IMR-90 (cell line): ENCODE results near the gene EPS8. TPM values are rescaled to one million over a fixed set of nuclear protein-coding genes. Genes with fewer than 3 reads are reported as not detected.

Experiments used
- ATAC-seq: fragments of 200-7000 bp; cut with Tn5 transposase; 2 replicates; pipeline ENCODE4 v1.9.1; 2020; ENCODE audit warnings: low read depth, mild to moderate bottlenecking, moderate library complexity
- BruUV-seq: library from RNA; stranded (reverse); fragments of 400-500 nt; replicated peaks from 2 replicates; lab custom pipeline; 2021; lab: Mats Ljungman, UMichigan
- CTCF ChIA-PET: fragments of 300-600 bp; formaldehyde crosslinking; extraction: SDS; loops from one replicate; lab custom pipeline; 2021; ENCODE audit warnings: antibody characterized with exemption; lab: Yijun Ruan, JAX
- POLR2A ChIA-PET: fragments of 300-600 bp; sonication (Branson Sonifier 250); formaldehyde crosslinking; loops from one replicate; lab custom pipeline; 2022; ENCODE audit warnings: antibody characterized with exemption; ENCODE audit not compliant: unreplicated experiment; lab: Charles Lee
- DNase-seq: peaks from one replicate; pipeline ENCODE4 v3.0.0; 2013
- H2AFZ ChIP-seq: replicated peaks from 2 replicates; pipeline ENCODE3; 2013; ENCODE audit warnings: low read length, mild to moderate bottlenecking; ENCODE audit not compliant: poor library complexity
- H2AK5ac ChIP-seq: 2 replicates; pipeline ENCODE4 v1.6.1; 2013; ENCODE audit warnings: low read depth, low read length, inconsistent platforms
- H2AK9ac ChIP-seq: replicated peaks from 2 replicates; pipeline ENCODE3; 2013; ENCODE audit warnings: mild to moderate bottlenecking, low read depth, low read length, moderate library complexity; ENCODE audit not compliant: poor library complexity
- H2BK120ac ChIP-seq: 2 replicates; pipeline ENCODE4 v1.6.1; 2013; ENCODE audit warnings: low read depth, low read length, inconsistent platforms
- H2BK15ac ChIP-seq: 3 replicates; pipeline ENCODE4 v1.6.1; 2013; ENCODE audit warnings: low read depth, low read length, inconsistent platforms
- H2BK20ac ChIP-seq: 2 replicates; pipeline ENCODE4 v1.6.1; 2013; ENCODE audit warnings: low read depth, mild to moderate bottlenecking, inconsistent platforms, low read length, moderate library complexity
- H2BK5ac ChIP-seq: 2 replicates; pipeline ENCODE4 v1.6.1; 2013; ENCODE audit warnings: mild to moderate bottlenecking, low read depth, low read length, inconsistent platforms; ENCODE audit not compliant: poor library complexity, severe bottlenecking
- H3K14ac ChIP-seq: replicated peaks from 2 replicates; pipeline ENCODE4 v1.6.1; 2013; ENCODE audit warnings: low read depth, low read length, inconsistent platforms
- H3K18ac ChIP-seq: 2 replicates; pipeline ENCODE4 v1.6.1; 2013; ENCODE audit warnings: low read depth, low read length, control low read depth
- H3K23ac ChIP-seq: 2 replicates; pipeline ENCODE4 v1.6.1; 2013; ENCODE audit warnings: low read depth, low read length, inconsistent platforms
- H3K27ac ChIP-seq: 2 replicates; pipeline ENCODE4 v1.5.1; 2013; ENCODE audit warnings: mild to moderate bottlenecking, control low read depth, low read length; ENCODE audit not compliant: insufficient read depth
- H3K27me3 ChIP-seq: 2 replicates; pipeline ENCODE4 v1.6.1; 2013; ENCODE audit warnings: low read length; ENCODE audit not compliant: control insufficient read depth, insufficient read depth
- H3K36me3 ChIP-seq: 2 replicates; pipeline ENCODE4 v1.6.1; 2013; ENCODE audit warnings: low read length, mixed read lengths; ENCODE audit not compliant: control insufficient read depth, insufficient read depth
- H3K4ac ChIP-seq: 2 replicates; pipeline ENCODE4 v1.6.1; 2013; ENCODE audit warnings: low read depth, low read length, inconsistent platforms
- H3K4me1 ChIP-seq: 2 replicates; pipeline ENCODE4 v1.6.1; 2013; ENCODE audit warnings: low read length, mixed read lengths; ENCODE audit not compliant: control insufficient read depth, insufficient read depth
- H3K4me2 ChIP-seq: 2 replicates; pipeline ENCODE4 v1.6.1; 2013; ENCODE audit warnings: low read depth, mild to moderate bottlenecking, control low read depth, low read length, moderate library complexity
- H3K4me3 ChIP-seq: 2 replicates; pipeline ENCODE4 v1.5.1; 2013; ENCODE audit warnings: low read depth, mild to moderate bottlenecking, control low read depth, low read length, moderate library complexity; ENCODE audit not compliant: insufficient read depth
- H3K56ac ChIP-seq: 2 replicates; pipeline ENCODE4 v1.6.1; 2013; ENCODE audit warnings: low read length, inconsistent platforms; ENCODE audit not compliant: insufficient read depth; ENCODE audit errors: extremely low read depth
- H3K79me1 ChIP-seq, 2 experiments: 2 replicates each; pipeline ENCODE4 v1.6.1; 2013; ENCODE audit warnings: low read length in 2 of 2, inconsistent platforms in 1 of 2, low read depth in 1 of 2
- H3K9ac ChIP-seq: 2 replicates; pipeline ENCODE4 v1.6.1; 2013; ENCODE audit warnings: low read depth, low read length, control low read depth
- H3K9me1 ChIP-seq: 2 replicates; pipeline ENCODE4 v1.6.1; 2013; ENCODE audit warnings: low read length, inconsistent platforms; ENCODE audit not compliant: insufficient read depth
- H3K9me3 ChIP-seq: 2 replicates; pipeline ENCODE4 v1.6.1; 2013; ENCODE audit warnings: low read length; ENCODE audit not compliant: control insufficient read depth, insufficient read depth
- H4K20me1 ChIP-seq: 2 replicates; pipeline ENCODE4 v1.6.1; 2013; ENCODE audit warnings: low read length, inconsistent platforms; ENCODE audit not compliant: insufficient read depth
- H4K5ac ChIP-seq: 2 replicates; pipeline ENCODE4 v1.6.1; 2013; ENCODE audit warnings: mild to moderate bottlenecking, low read depth, low read length, control low read depth
- H4K8ac ChIP-seq, 2 experiments: 2 replicates each; pipeline ENCODE4 v1.6.1; 2013; ENCODE audit warnings: low read depth in 2 of 2, low read length in 2 of 2, control low read depth in 1 of 2, inconsistent platforms in 1 of 2
- H4K91ac ChIP-seq: 2 replicates; pipeline ENCODE4 v1.6.1; 2013; ENCODE audit warnings: low read depth, low read length, inconsistent platforms; ENCODE audit not compliant: insufficient read depth
- BHLHE40 ChIP-seq: fragments of 150-350 bp; IDR thresholded peaks from 2 replicates; pipeline ENCODE4 v1.6.1; 2016; ENCODE audit warnings: mild to moderate bottlenecking, low read depth, low read length
- CEBPB ChIP-seq: IDR thresholded peaks from 2 replicates; pipeline ENCODE4 v1.6.1; 2012; ENCODE audit warnings: low read depth, low read length, improper control_type of control experiment
- CHD1 ChIP-seq: IDR thresholded peaks from 2 replicates; pipeline ENCODE4 v1.6.1; 2012; ENCODE audit warnings: low read depth, low read length, improper control_type of control experiment
- FOS ChIP-seq: fragments of 150-350 bp; IDR thresholded peaks from 2 replicates; pipeline ENCODE4 v1.6.1; 2016; ENCODE audit warnings: low read depth, low read length
- MAFK ChIP-seq: IDR thresholded peaks from 2 replicates; pipeline ENCODE4 v1.6.1; 2012; ENCODE audit warnings: low read depth, low read length, improper control_type of control experiment
- MAZ ChIP-seq: IDR thresholded peaks from 2 replicates; pipeline ENCODE4 v1.6.1; 2012; ENCODE audit warnings: low read depth, mild to moderate bottlenecking, low read length, improper control_type of control experiment, moderate library complexity, borderline replicate concordance
- MXI1 ChIP-seq: IDR thresholded peaks from 2 replicates; pipeline ENCODE4 v1.6.1; 2012; ENCODE audit warnings: low read depth, mild to moderate bottlenecking, low read length, moderate library complexity, borderline replicate concordance
- NFE2L2 ChIP-seq: fragments of 150-350 bp; IDR thresholded peaks from 2 replicates; pipeline ENCODE4 v1.6.1; 2016; ENCODE audit warnings: low read depth, mild to moderate bottlenecking, low read length
- POLR2A ChIP-seq: IDR thresholded peaks from 2 replicates; pipeline ENCODE4 v1.6.1; 2012; ENCODE audit warnings: mild to moderate bottlenecking, low read depth, low read length
- RAD21 ChIP-seq: IDR thresholded peaks from 2 replicates; pipeline ENCODE4 v1.6.1; 2012; ENCODE audit warnings: low read length, improper control_type of control experiment
- RCOR1 ChIP-seq: IDR thresholded peaks from 2 replicates; pipeline ENCODE4 v1.6.1; 2012; ENCODE audit warnings: mild to moderate bottlenecking, low read length, improper control_type of control experiment; ENCODE audit not compliant: insufficient replicate concordance
- RFX5 ChIP-seq: IDR thresholded peaks from 2 replicates; pipeline ENCODE4 v1.8.0; 2012; ENCODE audit warnings: low read depth, mild to moderate bottlenecking, low read length, moderate library complexity
- SMC3 ChIP-seq: fragments of 150-350 bp; IDR thresholded peaks from 2 replicates; pipeline ENCODE4 v1.6.1; 2016; ENCODE audit warnings: low read depth, mild to moderate bottlenecking, antibody characterized with exemption, low read length, moderate library complexity
- USF2 ChIP-seq: fragments of 150-350 bp; IDR thresholded peaks from 2 replicates; pipeline ENCODE4 v1.6.1; 2017; ENCODE audit warnings: mild to moderate bottlenecking, antibody characterized with exemption, low read length, low read depth
- WGBS, 2 experiments: methylation state at CpG; one replicate each; pipeline versions ENCODE4 v1.1.5 to v1.1.7; 2013; ENCODE audit warnings: missing lambda C conversion rate in 2 of 2; ENCODE audit not compliant: insufficient read length in 1 of 2; ENCODE audit errors: extremely low coverage in 2 of 2; 5-methylcytosine and 5-hydroxymethylcytosine counted together
- dilution Hi-C: fragments of 300-500 bp; cut with HindIII; formaldehyde crosslinking; loops from one replicate; pipeline ENCODE4 v1.14.3; 2018; ENCODE audit warnings: low sequenced_read_pairs; ENCODE audit not compliant: unreplicated experiment
- in situ Hi-C: fragments of 300-500 bp; cut with MboI; formaldehyde crosslinking; loops from 3 replicates; pipeline ENCODE4 v1.14.3; 2019; ENCODE audit warnings: low sequenced_read_pairs, inconsistent platforms, mixed read lengths
- intact Hi-C: fragments of 100-400 bp; cut with micrococcal nuclease; formaldehyde crosslinking; loops from 2 replicates; pipeline ENCODE4 v1.10.0; 2022
- polyA plus RNA-seq, 3 experiments: library from polyadenylated mRNA; depleted of rRNA; stranded (reverse); fragments of >200 nt; gene quantifications; 2 replicates each; pipeline ENCODE4 v1.2.3, GENCODE V29; 2012; ENCODE audit warnings: low replicate concordance in 1 of 3
- total RNA-seq: library from RNA; depleted of rRNA; stranded (reverse); fragments of >200 nt; gene quantifications from 2 replicates; pipeline ENCODE4 v1.2.3, GENCODE V29; 2012
- TF ChIP-seq, protein P1 (sequence below): conservative IDR thresholded peaks from 2 replicates; pipeline ENCODE4 v1.5.1; 2012; ENCODE audit warnings: mild to moderate bottlenecking, low read depth, low read length, improper control_type of control experiment
- TF ChIP-seq, protein P2 (sequence below): fragments of 150-350 bp; IDR thresholded peaks from 2 replicates; pipeline ENCODE4 v1.6.1; 2016; ENCODE audit warnings: low read depth, mild to moderate bottlenecking, low read length, moderate library complexity, borderline replicate concordance

Gene EPS8
- total and polyA plus RNA-seq, 2 of the 4 experiments (the other 2 are of a cell fraction), result 45.1 to 104 TPM

- DNase-seq, result no peak
- no peak overlapping the region for H3K4me3 ChIP-seq
Observed at GRCh38 chr12:15684896-15685658, 104.1 kb downstream of the EPS8 start.

More at GRCh38 chr12:15684896-15685658, 104.1 kb downstream of the EPS8 start:
- Histone ChIP-seq H3K14ac (no peak overlapping the region), H4K20me1 (no peaks in the 10 kb centered on the region), H3K27me3 (no peaks in the 10 kb centered on the region), H3K4ac (no peak overlapping the region), H3K23ac (no peak overlapping the region), H3K4me1 (peaks cover 7% of the 10 kb centered on the region), H3K56ac (no peak overlapping the region), H3K27ac (no peak overlapping the region), H3K36me3 (no peaks in the 10 kb centered on the region), H4K91ac (no peak overlapping the region), H2AFZ (no peak overlapping the region), H2BK120ac (no peak overlapping the region), H2BK15ac (no peak overlapping the region), H2BK20ac (no peak overlapping the region), H3K9me1 (no peaks in the 10 kb centered on the region; the same call in 1 of the 2 replicates), H3K9me3 (no peaks in the 10 kb centered on the region), H3K18ac (no peak overlapping the region), H3K9ac (no peak overlapping the region), H3K79me1 (peaks cover 15 to 50% of the 10 kb centered on the region in 2 experiments), H2AK9ac (no peak overlapping the region), H2AK5ac (no peak overlapping the region), H4K8ac (no peak overlapping the region), H3K4me2 (no peak overlapping the region), H4K5ac (no peak overlapping the region), H2BK5ac (no peak overlapping the region)
- intact Hi-C loops (no loop called here), in situ Hi-C loops (no loop called here), dilution Hi-C loops (no loop called here)
- BruUV-seq, result no TSS peak
- WGBS, 2 experiments, result no CpG with 5 or more reads among the region's 6 CpGs
- ATAC-seq, result no peak
- TF ChIP-seq CHD1 (no peak), NFE2L2 (no peak), SMC3 (no peak), BHLHE40 (no peak), MXI1 (no peak), MAZ (no peak), POLR2A (no peak), CEBPB (no peak), RAD21 (no peak), MAFK (no peak), RCOR1 (no peak), USF2 (no peak), FOS (no peak), RFX5 (no peak)
- TF ChIP-seq, protein P1, sequence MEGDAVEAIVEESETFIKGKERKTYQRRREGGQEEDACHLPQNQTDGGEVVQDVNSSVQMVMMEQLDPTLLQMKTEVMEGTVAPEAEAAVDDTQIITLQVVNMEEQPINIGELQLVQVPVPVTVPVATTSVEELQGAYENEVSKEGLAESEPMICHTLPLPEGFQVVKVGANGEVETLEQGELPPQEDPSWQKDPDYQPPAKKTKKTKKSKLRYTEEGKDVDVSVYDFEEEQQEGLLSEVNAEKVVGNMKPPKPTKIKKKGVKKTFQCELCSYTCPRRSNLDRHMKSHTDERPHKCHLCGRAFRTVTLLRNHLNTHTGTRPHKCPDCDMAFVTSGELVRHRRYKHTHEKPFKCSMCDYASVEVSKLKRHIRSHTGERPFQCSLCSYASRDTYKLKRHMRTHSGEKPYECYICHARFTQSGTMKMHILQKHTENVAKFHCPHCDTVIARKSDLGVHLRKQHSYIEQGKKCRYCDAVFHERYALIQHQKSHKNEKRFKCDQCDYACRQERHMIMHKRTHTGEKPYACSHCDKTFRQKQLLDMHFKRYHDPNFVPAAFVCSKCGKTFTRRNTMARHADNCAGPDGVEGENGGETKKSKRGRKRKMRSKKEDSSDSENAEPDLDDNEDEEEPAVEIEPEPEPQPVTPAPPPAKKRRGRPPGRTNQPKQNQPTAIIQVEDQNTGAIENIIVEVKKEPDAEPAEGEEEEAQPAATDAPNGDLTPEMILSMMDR, result no peak
- TF ChIP-seq, protein P2, sequence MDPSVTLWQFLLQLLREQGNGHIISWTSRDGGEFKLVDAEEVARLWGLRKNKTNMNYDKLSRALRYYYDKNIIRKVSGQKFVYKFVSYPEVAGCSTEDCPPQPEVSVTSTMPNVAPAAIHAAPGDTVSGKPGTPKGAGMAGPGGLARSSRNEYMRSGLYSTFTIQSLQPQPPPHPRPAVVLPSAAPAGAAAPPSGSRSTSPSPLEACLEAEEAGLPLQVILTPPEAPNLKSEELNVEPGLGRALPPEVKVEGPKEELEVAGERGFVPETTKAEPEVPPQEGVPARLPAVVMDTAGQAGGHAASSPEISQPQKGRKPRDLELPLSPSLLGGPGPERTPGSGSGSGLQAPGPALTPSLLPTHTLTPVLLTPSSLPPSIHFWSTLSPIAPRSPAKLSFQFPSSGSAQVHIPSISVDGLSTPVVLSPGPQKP, result no peak
- ChIA-PET POLR2A (no interaction called here), CTCF (no interaction called here)
